ENCODE data around the gene PDE1C.

PDE1C gene

DNA sequence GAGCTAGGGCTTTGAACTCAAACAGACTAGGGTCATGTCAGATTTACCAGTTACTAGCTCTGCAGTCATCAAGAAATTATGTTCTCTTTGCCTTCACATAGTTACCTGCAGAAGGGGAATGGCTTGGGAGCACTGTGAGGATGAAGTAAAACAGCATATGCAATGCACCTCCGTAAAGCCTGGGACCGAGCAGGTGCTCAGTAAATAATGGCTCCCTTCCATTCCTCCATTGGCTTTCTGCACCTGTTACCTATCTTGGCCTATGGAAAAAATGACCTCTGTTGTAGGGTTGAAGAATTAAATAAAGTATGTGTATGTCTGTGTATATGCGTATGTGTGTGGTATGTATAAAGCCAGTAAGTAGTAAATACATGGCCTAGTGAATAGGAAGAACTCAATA is 78.8 kb downstream of the PDE1C start:
- DNase-seq (ENCODE audit: insufficient read length, low spot score) (no peak), FAIRE-seq (no peak)
- TF ChIP-seq TAF1 (IDR thresholded peaks at IDR 0.05; ENCODE audit: low read depth, low read length) (no peak), SPI1 (IDR thresholded peaks at IDR 0.05; ENCODE audit: low read depth, low read length) (no peak), PAX5 (IDR thresholded peaks at IDR 0.05; ENCODE audit: insufficient read depth, low read length, severe bottlenecking) (no peak), POLR2A (IDR thresholded peaks at IDR 0.05; ENCODE audit: low read depth, low read length) (no peak), POLR2AphosphoS5 (IDR thresholded peaks at IDR 0.05; ENCODE audit: low read depth, low read length) (no peak), POU2F2 (IDR thresholded peaks at IDR 0.05; ENCODE audit: low read depth, low read length) (no peak)

DNA sequence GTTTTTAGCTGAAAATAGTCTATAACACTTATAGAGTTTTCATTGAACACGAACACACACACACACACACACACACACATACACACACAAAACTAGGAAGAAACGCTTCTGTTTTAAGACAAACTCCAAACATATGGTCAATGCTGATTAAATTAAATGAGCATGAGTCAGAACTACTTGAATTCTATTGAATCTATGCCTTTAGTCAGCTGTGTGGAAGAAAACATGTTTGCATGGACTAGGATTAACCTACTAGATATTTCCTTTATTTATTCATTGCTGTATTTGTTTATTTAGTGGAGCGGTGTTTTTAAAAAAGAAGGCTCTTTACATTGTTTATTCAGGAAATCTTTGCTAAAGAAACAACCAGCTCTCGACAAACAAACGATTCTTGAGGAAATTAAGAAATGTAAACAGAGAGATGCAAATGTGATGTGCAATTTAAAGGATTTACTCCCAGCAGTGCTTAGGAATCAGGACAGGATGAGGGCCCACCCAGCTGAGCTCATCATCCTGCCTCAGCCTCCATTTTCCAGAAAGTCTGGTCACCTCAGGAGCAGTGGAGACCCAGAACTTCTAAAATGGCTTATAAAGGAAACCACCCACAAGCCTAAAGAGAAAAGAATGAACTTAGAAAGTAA is 83.2 kb downstream of the PDE1C start:
- FAIRE-seq (no peak), DNase-seq (ENCODE audit: insufficient read length, low spot score) (no peak)
- TF ChIP-seq POU2F2 (IDR thresholded peaks at IDR 0.05; ENCODE audit: low read depth, low read length) (no peak), TAF1 (IDR thresholded peaks at IDR 0.05; ENCODE audit: low read depth, low read length) (no peak)

GRCh38 chr7:31982962-31983361 is 87.2 kb downstream of the PDE1C start:
- TF ChIP-seq POLR2AphosphoS5 (IDR thresholded peaks at IDR 0.05; ENCODE audit: low read depth, low read length) (no peak), PAX5 (IDR thresholded peaks at IDR 0.05; ENCODE audit: insufficient read depth, low read length, severe bottlenecking) (no peak), POU2F2 (IDR thresholded peaks at IDR 0.05; ENCODE audit: low read depth, low read length) (no peak), POLR2A (IDR thresholded peaks at IDR 0.05; ENCODE audit: low read depth, low read length) (no peak), SPI1 (IDR thresholded peaks at IDR 0.05; ENCODE audit: low read depth, low read length) (no peak), TAF1 (IDR thresholded peaks at IDR 0.05; ENCODE audit: low read depth, low read length) (no peak)
- FAIRE-seq, result no peak
- no peak for DNase-seq (ENCODE audit: insufficient read length, low spot score)

DNA sequence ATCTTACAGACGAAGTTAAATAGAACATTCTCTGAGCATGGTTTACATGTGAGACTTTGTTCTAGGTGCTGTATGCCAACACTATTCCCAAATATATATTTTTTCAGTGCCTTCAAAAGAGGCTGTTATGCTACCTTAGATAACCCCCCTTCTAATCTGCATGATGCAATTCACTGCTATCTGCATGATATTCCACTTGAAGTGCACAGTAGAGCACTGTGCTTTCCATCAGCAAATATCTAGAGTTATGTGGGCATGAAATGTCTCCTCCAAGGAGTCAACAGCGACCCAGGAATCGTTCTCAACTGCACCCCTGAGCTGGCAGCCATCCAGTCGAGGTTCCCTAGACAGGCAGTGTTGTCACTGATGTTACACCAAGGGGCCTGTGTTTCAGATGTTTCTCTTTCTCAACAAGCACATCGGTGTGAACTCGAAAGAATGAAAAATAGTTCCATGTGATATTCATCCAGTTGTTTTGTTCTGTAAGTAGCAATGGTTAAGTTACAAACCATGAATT is 88.3 kb downstream of the PDE1C start:
- FAIRE-seq (no peak), DNase-seq (ENCODE audit: insufficient read length, low spot score) (no peak)
- TF ChIP-seq PAX5 (IDR thresholded peaks at IDR 0.05; ENCODE audit: insufficient read depth, low read length, severe bottlenecking) (no peak), TAF1 (IDR thresholded peaks at IDR 0.05; ENCODE audit: low read depth, low read length) (no peak), POU2F2 (IDR thresholded peaks at IDR 0.05; ENCODE audit: low read depth, low read length) (no peak), POLR2A (IDR thresholded peaks at IDR 0.05; ENCODE audit: low read depth, low read length) (no peak), SPI1 (IDR thresholded peaks at IDR 0.05; ENCODE audit: low read depth, low read length) (no peak), POLR2AphosphoS5 (IDR thresholded peaks at IDR 0.05; ENCODE audit: low read depth, low read length) (no peak)

GRCh38 chr7:31979690-31980330 is 90.4 kb downstream of the PDE1C start:
- FAIRE-seq (no peak), DNase-seq (ENCODE audit: insufficient read length, low spot score) (no peak)
- TF ChIP-seq TAF1 (IDR thresholded peaks at IDR 0.05; ENCODE audit: low read depth, low read length) (no peak), POLR2AphosphoS5 (IDR thresholded peaks at IDR 0.05; ENCODE audit: low read depth, low read length) (no peak), PAX5 (IDR thresholded peaks at IDR 0.05; ENCODE audit: insufficient read depth, low read length, severe bottlenecking) (no peak), POLR2A (IDR thresholded peaks at IDR 0.05; ENCODE audit: low read depth, low read length) (no peak), SPI1 (IDR thresholded peaks at IDR 0.05; ENCODE audit: low read depth, low read length) (no peak), POU2F2 (IDR thresholded peaks at IDR 0.05; ENCODE audit: low read depth, low read length) (no peak)

DNA sequence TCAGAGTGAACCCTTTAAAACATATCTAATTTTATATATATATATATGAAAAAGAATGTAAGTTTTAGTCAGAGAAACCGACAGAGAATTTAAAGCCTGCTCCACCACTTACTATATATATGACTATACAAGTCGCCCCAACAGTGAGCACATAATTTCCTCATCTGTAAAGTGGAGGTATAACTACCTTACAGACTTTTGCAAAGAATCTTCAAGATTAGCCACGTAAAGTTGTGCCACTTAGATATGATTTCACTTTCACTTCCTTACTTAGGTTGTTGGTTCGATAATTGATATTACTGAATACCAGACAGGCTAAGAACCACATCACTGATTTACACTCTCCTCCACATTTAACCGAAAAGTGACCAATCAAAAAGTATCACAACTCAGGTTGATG is 94.7 kb downstream of the PDE1C start:
- no peak for FAIRE-seq
- DNase-seq (ENCODE audit: insufficient read length, low spot score), result no peak
- no peak for TF ChIP-seq POLR2A (IDR thresholded peaks at IDR 0.05; ENCODE audit: low read depth, low read length)
- no peak for TF ChIP-seq TAF1 (IDR thresholded peaks at IDR 0.05; ENCODE audit: low read depth, low read length)
- no peak for TF ChIP-seq PAX5 (IDR thresholded peaks at IDR 0.05; ENCODE audit: insufficient read depth, low read length, severe bottlenecking)
- TF ChIP-seq SPI1 (IDR thresholded peaks at IDR 0.05; ENCODE audit: low read depth, low read length), result no peak
- no peak for TF ChIP-seq POU2F2 (IDR thresholded peaks at IDR 0.05; ENCODE audit: low read depth, low read length)
- TF ChIP-seq POLR2AphosphoS5 (IDR thresholded peaks at IDR 0.05; ENCODE audit: low read depth, low read length), result no peak

DNA sequence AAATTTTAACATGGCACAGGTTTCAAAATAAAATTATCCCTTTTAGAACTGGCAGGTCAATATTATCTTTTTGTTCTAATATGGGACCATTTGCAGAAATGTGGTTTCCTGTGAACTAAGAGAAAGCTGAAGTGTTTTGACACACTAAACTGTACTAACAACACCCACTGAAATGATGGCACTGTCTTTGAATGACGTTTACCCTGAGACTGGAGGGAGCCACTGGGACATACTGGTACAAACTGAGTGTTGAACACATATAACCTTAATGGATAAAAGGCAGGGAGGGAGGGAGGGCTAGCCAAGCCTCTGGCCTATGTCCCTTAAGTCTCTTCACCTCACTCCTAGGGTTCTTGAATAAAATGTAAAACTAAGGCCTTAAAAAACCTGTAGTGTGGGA is 95.9 kb downstream of the PDE1C start:
- FAIRE-seq, result no peak
- no peak for DNase-seq (ENCODE audit: insufficient read length, low spot score)
- TF ChIP-seq PAX5 (IDR thresholded peaks at IDR 0.05; ENCODE audit: insufficient read depth, low read length, severe bottlenecking), result no peak
- TF ChIP-seq SPI1 (IDR thresholded peaks at IDR 0.05; ENCODE audit: low read depth, low read length), result no peak
- no peak for TF ChIP-seq POU2F2 (IDR thresholded peaks at IDR 0.05; ENCODE audit: low read depth, low read length)
- no peak for TF ChIP-seq TAF1 (IDR thresholded peaks at IDR 0.05; ENCODE audit: low read depth, low read length)
- no peak for TF ChIP-seq POLR2AphosphoS5 (IDR thresholded peaks at IDR 0.05; ENCODE audit: low read depth, low read length)

DNA sequence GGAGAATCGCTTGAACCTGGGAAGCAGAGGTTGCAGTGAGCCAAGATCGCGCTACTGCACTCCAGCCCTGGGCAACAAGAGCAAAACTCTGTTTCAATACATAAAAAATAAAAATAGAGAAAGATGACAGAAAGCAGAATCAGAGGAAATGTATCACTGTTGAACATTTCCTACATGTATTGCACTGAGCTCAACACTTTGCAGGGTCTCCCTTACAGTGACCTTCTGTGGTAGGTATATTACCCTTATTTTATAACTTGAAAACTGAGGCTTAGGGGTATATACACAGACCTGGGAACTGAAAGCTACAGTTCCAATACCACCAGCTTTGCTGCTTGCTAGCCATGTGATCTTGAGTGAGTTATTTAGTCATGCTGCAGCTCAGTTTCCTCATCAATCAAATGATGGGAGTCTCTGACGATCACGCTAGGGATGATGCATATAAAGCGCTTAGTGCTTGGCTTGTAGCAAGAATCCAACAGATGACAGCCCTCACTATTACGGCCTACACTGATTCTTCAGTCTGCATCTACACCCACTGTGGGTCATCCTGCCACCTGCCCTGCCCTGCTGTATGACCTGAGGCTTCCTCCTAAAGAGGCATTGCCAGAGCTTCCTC is 99.0 kb downstream of the PDE1C start:
- DNase-seq (ENCODE audit: insufficient read length, low spot score), result no peak
- TF ChIP-seq POLR2AphosphoS5 (IDR thresholded peaks at IDR 0.05; ENCODE audit: low read depth, low read length), result no peak
- FAIRE-seq, result no peak

DNA sequence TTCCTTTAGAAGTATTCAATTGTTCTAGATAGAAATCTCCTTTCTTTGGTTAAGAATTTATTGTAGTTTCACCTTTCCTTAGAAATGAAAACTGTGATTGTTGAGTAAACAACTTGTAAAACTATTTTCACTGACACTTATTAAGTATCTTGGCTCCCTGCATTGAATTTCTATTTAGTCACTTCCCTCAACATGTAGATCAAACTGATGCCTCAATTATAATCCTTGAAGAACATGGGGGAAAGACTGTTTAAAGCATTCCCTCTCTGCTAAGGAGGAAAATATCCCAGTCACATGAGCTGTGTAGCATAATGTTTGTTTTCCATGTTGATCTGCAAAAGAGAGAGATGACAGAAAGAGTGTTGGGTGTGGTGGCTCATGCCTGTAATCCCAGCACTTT is 99.7 kb downstream of the PDE1C start:
- FAIRE-seq, result no peak
- TF ChIP-seq POLR2AphosphoS5 (IDR thresholded peaks at IDR 0.05; ENCODE audit: low read depth, low read length) (no peak), TAF1 (IDR thresholded peaks at IDR 0.05; ENCODE audit: low read depth, low read length) (no peak), POLR2A (IDR thresholded peaks at IDR 0.05; ENCODE audit: low read depth, low read length) (no peak), PAX5 (IDR thresholded peaks at IDR 0.05; ENCODE audit: insufficient read depth, low read length, severe bottlenecking) (no peak), SPI1 (IDR thresholded peaks at IDR 0.05; ENCODE audit: low read depth, low read length) (no peak), POU2F2 (IDR thresholded peaks at IDR 0.05; ENCODE audit: low read depth, low read length) (no peak)

More for the DNA sequence above, 99.7 kb downstream of the PDE1C start:
- no peak for DNase-seq (ENCODE audit: insufficient read length, low spot score)

Data from GM12891 (cell line).